ENCODE data around the gene POU5F1.
"Not testable (repeated sequence)": the region's sequence is repeated elsewhere in the genome, so short reads cannot be mapped to it uniquely, and the experiment has no call there.

Gene POU5F1

DNA sequence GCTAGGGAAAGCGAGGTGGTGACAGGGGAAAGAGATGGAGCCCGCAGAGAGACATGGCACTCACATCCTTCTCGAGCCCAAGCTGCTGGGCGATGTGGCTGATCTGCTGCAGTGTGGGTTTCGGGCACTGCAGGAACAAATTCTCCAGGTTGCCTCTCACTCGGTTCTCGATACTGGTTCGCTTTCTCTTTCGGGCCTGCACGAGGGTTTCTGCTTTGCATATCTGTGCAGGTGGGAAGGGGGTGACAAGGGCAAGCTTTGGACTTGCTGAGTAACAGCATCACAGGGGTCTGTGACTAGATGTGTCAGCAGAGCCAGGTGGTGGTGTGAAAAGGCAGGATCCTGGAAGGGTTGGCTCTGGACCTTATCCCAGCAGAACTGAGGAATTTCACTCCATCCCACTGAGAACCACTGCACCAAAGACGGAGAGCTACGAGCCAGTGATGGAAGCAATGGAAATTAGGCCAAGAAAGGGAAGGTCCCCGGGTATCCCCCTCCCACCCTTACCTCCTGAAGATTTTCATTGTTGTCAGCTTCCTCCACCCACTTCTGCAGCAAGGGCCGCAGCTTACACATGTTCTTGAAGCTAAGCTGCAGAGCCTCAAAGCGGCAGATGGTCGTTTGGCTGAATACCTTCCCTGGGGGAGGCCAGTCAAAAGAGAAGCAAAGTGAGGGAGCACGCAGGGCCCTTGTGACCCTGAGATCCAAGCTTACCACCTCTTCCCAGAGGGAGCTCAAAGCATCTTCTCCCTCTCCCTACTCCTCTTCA lies 5.2 kb downstream of the POU5F1 start:
- DNase-seq: not testable (repeated sequence)

DNA sequence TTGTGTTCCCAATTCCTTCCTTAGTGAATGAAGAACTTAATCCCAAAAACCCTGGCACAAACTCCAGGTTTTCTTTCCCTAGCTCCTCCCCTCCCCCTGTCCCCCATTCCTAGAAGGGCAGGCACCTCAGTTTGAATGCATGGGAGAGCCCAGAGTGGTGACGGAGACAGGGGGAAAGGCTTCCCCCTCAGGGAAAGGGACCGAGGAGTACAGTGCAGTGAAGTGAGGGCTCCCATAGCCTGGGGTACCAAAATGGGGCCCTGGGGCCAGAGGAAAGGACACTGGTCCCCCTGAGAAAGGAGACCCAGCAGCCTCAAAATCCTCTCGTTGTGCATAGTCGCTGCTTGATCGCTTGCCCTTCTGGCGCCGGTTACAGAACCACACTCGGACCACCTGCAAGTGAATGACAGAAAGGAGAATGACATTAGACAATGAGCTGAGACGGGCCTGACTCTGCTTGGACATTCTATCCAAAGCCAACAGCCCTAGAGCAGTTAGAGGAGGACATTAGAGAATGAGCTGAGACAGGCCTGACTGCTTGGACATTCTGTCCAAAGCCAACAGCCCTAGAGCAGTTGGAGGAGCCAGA lies 5.9 kb downstream of the POU5F1 start:
- DNase-seq: not testable (repeated sequence)

DNA sequence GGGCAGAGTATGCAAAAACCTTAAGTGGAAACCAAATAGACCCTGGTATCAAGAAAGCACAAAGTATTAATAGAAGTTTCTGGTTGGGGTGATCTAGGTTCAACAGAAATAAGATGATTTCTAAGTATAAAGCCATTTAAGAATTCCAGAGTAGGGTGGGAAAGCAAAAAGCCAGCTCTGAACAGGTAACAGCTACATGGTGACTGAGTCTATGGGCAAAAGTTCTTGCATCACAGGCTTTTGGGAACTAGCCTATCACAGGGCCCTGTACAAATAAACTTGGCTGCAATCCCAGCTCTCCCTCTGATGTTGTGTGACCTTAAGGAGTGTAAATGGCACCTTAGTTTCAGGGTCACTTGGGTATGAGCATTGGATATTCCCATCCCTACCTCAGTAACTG lies 6.6 kb downstream of the POU5F1 start:
- no peak for DNase-seq

DNA sequence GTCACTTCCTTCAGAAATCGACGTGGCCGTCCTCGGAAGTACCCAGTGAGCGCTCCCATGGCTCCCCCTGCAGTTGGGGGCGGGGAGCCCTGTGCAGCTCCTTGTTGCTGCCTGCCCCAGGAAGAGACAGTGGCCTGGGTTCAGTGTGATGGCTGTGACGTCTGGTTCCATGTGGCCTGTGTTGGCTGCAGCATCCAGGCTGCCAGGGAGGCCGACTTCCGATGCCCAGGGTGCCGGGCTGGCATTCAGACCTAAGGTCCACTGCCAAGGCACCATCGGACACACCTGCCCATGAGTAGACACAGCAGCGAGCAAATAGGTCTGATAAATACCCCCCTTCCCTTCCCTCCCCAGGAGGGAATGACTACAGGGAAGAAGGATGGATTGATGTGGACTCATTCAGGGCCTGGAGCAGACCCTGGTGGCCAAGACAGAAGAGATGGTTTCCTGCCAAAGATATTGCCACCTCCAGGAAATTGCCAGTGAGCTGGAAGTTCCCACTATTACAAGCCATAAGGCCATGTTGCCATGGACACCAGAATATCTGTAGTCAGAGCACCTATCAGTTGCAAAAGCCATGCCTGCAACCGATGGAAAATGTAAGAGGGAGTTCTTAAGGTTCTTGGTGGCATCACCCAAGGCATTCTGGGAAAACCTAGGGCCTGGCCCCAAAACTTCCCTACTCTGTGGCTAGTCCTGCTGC lies 7.9 kb downstream of the POU5F1 start:
- DNase-seq: no peak

DNA sequence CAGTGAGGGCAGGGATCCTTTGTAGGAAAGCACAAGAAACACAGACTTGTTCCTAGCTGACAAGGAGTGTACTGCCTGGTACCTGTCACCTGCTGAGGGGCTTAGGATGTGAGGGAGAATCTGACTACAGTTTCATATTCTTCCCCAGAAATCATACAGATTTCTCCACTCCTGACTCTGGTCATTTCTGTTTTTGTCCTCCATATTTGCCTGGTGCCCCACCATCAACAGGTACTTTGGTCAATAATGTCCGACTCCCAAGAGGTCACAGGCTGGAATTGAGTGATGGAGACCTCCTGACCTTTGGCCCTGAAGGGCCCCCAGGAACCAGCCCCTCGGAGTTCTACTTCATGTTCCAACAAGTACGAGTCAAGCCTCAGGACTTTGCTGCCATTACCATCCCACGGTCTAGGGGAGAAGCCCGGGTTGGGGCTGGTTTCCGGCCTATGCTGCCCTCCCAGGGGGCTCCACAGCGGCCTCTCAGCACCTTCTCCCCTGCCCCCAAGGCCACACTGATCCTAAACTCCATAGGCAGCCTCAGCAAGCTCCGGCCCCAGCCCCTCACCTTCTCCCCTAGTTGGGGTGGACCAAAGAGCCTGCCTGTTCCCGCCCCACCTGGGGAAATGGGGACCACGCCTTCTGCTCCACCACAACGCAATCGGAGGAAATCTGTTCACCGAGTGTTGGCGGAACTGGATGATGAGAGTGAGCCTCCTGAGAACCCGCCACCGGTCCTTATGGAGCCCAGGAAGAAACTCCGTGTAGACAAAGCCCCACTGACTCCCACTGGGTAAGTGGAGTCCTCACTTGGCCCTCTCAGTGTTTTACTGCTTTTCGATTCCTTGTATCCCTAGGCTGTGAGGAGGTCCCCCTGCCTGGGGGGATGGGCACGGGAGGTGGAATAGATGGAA lies 9.0 kb downstream of the POU5F1 start:
- no peak for DNase-seq

DNA sequence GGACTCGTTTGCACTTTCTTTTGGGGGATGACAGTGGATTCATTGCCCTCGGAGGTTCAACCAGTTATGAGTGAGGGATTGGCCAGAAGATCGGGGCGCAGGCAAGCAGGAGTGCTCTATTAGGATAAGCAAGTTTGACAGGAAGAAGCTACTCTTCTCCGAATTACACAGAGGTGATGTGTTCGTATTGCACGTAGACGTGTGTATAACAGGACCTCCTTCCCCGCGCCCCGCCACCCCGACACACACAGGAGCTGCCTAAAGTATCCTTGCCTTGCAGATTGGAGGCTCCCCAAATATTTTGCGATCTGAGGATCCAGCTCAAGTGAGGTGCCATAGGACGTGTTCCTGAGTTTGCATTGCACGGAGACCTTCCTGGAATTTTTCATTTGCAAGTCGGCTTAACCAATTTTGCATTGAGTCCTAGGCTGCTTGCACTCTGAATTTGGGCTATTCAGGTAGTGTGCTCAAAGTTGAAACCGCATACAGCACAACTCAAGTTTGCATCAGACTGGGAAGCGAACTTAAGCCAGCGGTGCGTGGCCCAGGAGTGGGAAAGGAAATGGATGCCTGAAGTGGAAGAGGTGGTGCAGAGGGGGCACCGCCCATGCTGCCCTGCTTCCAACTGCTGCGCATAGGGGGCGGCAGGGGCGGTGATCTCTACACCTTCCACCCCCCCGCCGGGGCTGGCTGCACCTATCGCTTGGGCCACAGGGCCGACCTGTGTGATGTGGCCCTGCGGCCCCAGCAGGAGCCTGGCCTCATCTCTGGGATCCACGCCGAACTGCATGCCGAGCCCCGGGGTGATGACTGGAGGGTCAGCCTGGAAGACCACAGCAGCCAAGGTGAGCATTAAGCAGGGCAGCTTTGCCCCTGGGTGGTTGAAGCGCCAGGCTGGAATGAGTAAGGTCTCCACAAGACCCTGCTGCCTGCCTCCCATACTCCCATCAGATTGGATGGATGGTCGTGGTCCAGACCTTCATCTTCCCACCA lies 11.3 kb downstream of the POU5F1 start:
- no peak for DNase-seq

DNA sequence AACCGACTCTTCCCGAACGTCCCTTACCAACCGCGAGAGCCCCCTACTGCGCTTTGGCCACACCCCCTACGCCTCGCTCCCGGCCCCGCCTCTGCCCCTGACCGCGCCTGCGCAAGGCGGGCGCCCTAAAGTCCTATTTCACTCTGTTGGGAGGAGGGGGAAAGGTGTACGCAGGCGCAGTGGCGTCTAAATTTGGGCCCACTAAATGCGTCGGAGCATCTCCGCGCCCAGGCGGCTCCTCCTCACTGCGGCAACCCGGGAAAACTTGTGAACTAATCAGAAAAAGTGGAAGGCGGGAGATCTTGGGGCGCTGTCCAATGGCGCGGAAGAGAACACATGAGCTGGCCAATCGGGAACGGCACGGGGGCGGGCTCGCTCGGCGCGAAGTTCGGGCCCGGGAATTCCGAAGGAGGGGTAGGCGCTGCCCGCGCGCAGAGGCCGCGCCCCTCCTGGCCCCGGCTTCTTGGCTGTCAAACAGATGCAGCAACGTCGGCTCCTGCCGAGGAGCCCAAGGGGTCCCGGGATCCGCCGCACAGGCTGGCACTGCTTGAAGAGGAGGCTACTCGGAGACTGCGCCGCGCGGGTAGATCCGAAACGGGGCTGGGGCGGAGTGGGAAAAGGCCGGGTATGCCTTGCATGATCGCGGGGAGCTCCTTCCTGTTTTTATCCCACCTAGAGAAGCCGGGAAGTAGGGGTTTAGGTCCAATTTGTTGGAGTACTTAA lies 12.2 kb downstream of the POU5F1 start, which contains the start of gene TCF19:
Gene TCF19, plus strand, starts transcription at position 450 of the 723 bp plus-strand sequence. CDS start 881 bp downstream, outside the sequence.
- peak; percentile 93 for DNase-seq

DNA sequence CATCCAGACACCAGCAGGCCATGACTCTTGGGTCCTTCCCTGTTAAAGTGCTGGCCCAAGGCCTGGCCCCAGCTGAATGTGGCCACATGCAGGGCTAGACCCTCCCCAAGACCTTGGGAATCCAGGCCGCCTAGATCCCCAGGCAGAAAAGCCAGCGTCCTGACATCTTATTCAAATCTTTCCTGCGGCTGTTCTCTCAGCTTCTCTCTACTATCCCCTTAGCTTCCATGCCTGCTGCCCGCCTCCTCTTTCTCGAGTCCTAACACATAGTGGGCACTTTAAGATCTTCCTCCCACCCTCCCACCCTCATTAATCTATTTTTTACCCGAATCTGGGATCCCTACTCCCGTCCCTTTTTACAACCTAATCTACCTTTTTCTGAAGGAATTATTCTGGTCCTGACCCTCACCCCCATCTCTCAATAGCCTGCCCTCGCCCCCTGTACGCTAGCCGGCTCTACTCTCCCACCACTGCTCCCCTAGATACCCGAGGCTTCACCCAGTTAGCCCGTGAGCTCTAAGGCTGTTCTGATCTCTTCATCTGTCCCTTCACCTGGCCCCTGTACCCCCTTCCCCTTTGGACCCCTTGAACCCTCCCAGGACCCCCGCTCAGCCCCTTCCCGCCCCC lies 12.9 kb downstream of the POU5F1 start, which contains the start of gene CCHCR1:
Gene CCHCR1, minus strand, starts transcription at position 290 of the 627 bp plus-strand sequence. Its CDS starts 202 bp downstream, at position 88.
- no peak for DNase-seq

DNA sequence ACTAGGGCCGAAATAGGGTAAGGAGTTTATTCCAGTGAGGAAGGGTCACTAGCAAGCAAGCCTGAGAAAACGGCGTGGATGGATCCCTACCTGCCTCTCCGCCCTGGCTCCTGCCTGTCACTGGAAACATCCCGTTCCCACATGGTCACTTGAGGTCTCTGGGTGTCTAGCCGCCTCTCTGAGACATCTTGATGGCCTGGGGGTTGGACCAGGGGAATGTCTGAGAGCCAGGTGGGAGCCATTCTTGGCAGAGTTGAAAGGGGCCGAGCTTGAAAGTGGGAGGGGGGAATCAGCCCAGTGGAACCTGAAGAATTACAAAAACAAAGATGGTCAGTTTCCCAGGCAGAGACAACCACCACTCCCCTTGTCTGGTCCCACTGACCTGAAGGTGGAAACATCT lies 13.8 kb downstream of the POU5F1 start:
- DNase-seq: no peak

DNA sequence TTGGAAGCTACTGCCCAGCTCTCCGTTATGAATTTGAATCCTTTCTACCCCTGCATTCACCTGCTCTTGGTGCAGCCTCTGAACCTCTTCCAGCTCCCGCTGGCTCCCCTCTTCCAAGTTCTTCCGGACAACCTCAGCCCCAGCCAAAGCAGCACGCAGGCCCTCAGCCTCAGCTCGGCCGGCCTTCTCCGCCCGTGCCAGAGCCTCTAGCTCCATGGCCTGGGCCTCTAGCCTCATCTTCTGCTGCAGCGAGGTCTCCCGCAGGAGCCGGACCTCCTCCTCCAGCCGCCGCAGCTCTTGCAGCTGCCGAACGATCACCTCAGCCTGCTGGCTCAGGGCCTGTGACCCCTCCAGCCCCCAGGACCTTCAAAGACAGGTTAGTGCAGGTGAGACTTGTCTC lies 16.0 kb downstream of the POU5F1 start:
- DNase-seq: no peak

DNA sequence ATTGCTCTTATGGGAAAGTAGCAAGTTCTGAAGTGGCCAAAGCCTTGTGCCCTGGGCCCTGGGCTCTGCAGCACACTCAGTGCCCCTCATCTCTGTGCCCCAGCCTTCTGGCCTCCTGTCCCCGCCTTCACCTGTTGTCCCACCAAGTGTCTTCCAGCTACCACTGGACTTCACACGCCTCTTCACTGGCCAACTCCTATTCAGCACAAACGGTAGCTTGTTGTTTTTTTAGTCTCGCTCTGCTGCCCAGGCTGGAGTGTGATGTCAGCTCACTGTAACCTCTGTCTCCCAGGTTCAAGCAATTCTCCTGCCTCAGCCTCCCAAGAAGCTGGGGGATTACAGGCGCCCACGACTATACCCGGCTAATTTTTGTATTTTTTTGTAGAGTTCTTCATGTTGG lies 17.7 kb downstream of the POU5F1 start:
- no peak for DNase-seq

DNA sequence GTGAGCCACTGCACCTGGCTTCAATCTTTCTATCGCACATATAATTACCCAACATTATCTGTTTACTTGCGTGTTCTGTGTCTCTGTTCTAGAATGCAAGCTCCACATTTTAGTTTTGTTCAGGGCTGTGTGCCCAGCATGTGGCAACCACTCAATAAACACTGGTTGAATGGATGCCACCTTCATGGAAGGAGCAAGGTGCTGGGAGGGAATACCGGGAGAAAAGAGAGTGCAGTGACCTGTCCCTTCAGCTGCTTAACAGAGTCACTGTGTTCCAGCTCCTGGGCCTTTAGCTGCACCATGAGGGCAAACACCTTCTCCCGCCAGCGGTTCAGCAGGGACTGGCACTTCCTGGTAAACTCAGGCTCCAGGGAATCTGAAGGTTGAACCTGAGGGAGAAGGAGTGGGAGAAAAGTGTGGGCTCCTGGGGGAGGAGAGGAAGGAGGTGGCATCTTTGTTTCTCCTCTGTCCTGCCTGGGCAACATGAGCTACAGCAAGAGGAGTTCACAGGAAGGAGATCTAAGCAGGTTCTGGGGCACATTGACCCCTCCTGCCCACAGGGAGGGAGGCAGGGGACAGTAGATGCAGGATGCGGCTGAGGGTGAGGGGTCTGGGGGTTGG lies 20.5 kb downstream of the POU5F1 start:
- no peak for DNase-seq

DNA sequence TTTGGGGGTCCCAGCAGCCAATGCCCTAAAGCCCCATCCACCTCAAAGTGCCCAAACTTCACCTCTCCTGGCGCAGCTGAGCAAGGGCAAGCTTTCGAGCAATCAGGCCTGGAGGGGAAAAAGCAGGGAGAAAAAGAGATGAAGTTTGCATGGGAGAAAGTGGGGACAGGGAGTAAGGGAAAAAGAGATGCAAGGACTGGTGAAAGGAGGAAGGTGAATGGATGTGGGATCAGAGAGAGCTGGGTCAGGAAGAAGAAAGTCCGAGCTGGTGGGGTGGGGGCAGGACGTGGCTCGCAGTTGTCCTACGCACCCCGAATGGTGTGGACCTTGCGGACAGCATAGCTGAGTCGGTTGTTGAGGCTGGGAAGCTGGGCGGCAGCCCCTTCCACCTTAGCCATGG lies 25.1 kb downstream of the POU5F1 start:
- no peak for DNase-seq

DNA sequence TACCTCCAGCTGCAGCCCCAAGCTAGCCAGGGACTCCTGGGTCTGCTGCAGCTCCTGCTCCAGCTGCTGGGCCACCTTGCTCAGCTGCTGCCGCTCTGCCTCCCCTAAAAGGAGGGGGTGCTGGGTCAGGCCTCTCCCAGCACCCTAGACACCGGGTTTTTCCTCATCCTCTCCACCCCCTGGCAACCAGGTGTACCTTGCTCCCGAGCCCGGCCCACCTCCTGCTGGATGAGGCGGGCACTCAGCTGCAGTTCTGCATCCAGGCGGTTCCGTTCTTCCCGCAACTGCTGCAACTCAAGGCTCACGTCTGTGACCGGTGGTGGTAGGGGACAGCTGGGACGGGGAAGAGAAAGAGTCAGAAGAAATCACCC lies 25.5 kb downstream of the POU5F1 start:
- no peak for DNase-seq

DNA sequence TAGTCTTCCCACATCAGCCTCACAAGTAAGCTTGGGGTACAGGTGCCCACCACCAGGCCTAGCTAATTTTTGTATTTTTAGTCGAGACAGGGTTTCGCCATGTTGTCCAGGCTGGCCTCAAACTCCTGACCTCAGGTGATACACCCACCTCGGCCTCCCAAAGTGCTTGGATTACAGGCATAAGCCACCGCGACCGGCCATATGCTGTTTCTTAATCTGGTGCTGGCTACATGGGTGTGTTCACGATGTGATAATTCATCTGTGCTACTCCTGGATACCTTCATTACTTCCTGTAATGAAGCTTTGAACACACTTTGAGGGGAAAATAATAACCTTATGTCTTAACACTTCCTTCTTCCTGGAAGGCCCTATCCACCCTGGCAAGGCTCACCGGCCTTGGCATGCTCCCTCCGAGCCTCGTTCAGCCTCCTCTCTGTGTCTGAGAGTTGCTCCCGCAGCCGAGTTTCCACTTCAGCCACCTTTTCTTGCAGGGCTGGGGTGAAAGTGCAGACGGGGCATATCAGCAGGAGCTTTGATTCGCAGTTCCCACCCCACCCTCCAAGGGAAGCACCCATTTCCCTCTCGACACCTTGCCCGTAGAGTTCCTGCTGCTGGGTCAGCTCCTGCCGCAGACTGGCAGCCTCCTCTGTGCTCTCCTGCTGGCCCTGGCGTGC lies 26.0 kb downstream of the POU5F1 start:
- DNase-seq: no peak

DNA sequence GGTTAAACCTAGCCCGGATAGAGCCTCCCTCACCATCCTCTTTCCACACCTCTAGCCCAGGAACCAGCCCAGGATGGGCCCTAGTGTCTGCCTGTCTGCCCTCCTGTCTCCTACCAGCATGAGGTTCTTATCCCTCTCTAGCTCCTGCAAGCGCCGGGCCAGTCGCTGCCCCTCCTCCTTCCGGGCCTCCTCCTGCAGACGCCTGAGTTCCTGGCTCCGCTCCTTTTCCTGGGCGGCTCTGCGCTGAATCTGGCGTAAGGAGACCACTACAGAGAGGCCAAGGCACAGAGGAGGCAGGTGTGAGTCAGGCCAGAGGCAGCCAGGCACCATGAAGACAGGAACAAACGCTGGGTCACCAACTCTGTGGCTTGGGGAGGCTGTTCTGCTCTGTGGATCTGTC lies 27.3 kb downstream of the POU5F1 start:
- no peak for DNase-seq

DNA sequence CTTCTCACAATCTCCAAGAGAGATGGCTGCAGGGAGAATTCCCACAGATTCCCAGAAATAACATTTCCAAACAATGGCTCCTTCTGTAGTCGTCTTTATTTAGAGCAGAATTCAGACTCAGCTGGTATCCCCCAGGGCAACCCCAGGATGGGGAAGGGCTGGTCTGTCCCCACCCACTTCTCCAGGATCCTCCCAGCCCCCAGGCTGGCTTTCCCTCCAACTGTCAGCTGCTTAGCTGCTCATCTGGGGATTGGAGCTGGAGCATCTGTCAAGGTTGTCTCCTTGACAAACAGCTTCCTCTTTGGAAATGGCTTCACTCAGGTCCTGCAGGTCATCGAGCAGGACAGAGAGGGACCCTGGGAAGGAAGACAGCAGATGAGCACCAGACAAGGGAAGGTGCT lies 28.1 kb downstream of the POU5F1 start:
- no peak for DNase-seq

DNA sequence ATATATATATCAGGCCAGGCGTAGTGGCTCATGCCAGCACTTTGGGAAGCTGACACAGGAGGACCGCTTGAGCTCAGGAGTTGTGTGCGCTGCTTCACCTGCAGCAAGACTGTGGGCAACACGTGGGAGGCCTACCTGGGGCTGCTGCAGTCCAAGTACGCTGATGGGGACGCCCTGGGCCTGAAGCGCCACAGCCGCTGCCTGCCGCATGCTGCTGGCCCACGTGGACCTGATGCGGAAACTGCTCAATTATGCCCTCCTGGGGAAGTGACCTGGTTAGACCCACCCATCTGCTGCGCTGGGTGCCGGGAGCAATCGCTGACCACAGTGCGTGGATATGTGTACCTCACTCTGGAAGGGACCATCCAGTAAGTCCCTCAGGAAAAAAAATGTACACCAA lies 29.8 kb downstream of the POU5F1 start:
- no peak for DNase-seq

DNA sequence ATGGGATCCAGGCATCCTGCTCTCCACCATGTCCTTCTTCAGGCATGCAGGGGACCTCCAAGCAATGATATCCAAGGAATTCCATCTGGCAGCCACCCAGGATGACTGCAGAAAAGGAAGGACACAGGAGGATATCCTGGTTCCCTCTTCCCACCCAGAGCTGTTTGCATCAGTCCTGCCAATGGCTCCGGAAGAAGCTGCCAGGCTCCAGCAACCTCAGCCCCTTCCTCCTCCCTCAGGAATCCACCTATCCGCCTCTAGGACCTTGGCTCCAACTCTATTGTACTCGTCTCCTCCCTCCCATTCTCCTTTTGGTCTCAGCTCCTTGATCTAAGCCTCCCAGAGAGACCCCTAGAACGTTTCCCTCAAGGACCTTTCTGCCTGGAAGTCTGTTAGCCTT lies 30.9 kb downstream of the POU5F1 start:
- DNase-seq: no peak
